HUES48 (cell line): ENCODE measurements around the gene GPSM3.
"Not testable (repeated sequence)": the region's sequence is repeated elsewhere in the genome, so short reads cannot be mapped to it uniquely, and the experiment has no call there.

Source experiments
- H3K27ac ChIP-seq: one replicate; pipeline ENCODE4 v1.7.0; 2013; ENCODE audit warnings: low read depth, low read length, inconsistent platforms
- H3K27me3 ChIP-seq: 2 replicates; pipeline ENCODE4 v1.6.1; 2013; ENCODE audit warnings: mild to moderate bottlenecking, low read length; ENCODE audit not compliant: control insufficient read depth, insufficient read depth
- H3K36me3 ChIP-seq: 2 replicates; pipeline ENCODE4 v1.6.1; 2013; ENCODE audit warnings: low read length; ENCODE audit not compliant: control insufficient read depth, insufficient read depth
- H3K4me1 ChIP-seq: 2 replicates; pipeline ENCODE4 v1.6.1; 2013; ENCODE audit warnings: mild to moderate bottlenecking, low read length; ENCODE audit not compliant: control insufficient read depth, insufficient read depth
- H3K4me3 ChIP-seq: 2 replicates; pipeline ENCODE4 v1.5.1; 2013; ENCODE audit warnings: mild to moderate bottlenecking, low read depth, low read length
- H3K9ac ChIP-seq: 2 replicates; pipeline ENCODE4 v1.6.1; 2013; ENCODE audit warnings: mild to moderate bottlenecking, low read depth, low read length, moderate library complexity
- H3K9me3 ChIP-seq: 2 replicates; pipeline ENCODE4 v1.6.1; 2013; ENCODE audit warnings: low read length; ENCODE audit not compliant: control insufficient read depth, insufficient read depth

The GPSM3 gene

GRCh38 chr6:32202186-32202585 is 9.7 kb upstream of the GPSM3 start:
- no peaks in the 10 kb centered on the region for H3K9me3 ChIP-seq
- H3K27ac ChIP-seq: no peak overlapping the region
- no peaks in the 10 kb centered on the region for H3K36me3 ChIP-seq
- H3K4me1 ChIP-seq: 0 out of 2 replicates have a peak, but pooled peaks cover 3% of the 10 kb centered on the region
- no peak overlapping the region for H3K4me3 ChIP-seq
- H3K9ac ChIP-seq: no peak overlapping the region
- no peaks in the 10 kb centered on the region for H3K27me3 ChIP-seq

- no peak overlapping the region for H3K9ac ChIP-seq
- no peaks in the 10 kb centered on the region for H3K27me3 ChIP-seq
- no peaks in the 10 kb centered on the region for H3K36me3 ChIP-seq
- H3K27ac ChIP-seq: no peak overlapping the region
- no peak overlapping the region for H3K4me3 ChIP-seq
- peaks cover 8% of the 10 kb centered on the region; the same call in 1 of the 2 replicates for H3K4me1 ChIP-seq
- H3K9me3 ChIP-seq: no peaks in the 10 kb centered on the region
Observed at GRCh38 chr6:32200711-32201475, 8.4 kb upstream of the GPSM3 start.

DNA sequence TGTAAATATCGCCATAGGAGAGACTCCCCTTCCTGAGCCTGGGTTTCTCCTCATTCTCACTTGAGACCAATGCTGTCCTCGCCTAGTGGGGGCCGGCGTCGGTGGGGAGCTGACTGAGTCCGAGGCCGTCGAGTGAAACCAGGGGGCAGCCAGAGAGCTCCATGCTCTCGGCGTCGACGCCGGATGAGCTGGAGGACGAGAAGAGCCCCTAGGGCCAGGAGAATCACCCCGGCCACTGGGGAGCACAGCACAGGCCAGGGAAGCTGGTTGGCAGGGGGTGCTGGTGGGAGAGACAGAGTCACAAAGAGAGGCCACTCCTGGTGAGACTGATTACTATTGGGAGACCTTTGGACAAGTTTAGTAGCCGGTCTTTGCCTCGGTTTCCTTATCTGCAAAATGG is 6.4 kb upstream of the GPSM3 start:
- Histone ChIP-seq H3K9ac (no peak overlapping the region), H3K27me3 (no peaks in the 10 kb centered on the region), H3K27ac (no peak overlapping the region), H3K4me3 (no peak overlapping the region), H3K4me1 (peaks cover 19% of the 10 kb centered on the region), H3K36me3 (no peaks in the 10 kb centered on the region), H3K9me3 (no peaks in the 10 kb centered on the region)

GRCh38 chr6:32198345-32198696 is 5.9 kb upstream of the GPSM3 start:
- Histone ChIP-seq H3K4me3 (no peak overlapping the region), H3K27me3 (no peaks in the 10 kb centered on the region), H3K27ac (no peak overlapping the region), H3K4me1 (peaks cover 19% of the 10 kb centered on the region), H3K36me3 (no peaks in the 10 kb centered on the region), H3K9me3 (no peaks in the 10 kb centered on the region), H3K9ac (no peak overlapping the region)

DNA sequence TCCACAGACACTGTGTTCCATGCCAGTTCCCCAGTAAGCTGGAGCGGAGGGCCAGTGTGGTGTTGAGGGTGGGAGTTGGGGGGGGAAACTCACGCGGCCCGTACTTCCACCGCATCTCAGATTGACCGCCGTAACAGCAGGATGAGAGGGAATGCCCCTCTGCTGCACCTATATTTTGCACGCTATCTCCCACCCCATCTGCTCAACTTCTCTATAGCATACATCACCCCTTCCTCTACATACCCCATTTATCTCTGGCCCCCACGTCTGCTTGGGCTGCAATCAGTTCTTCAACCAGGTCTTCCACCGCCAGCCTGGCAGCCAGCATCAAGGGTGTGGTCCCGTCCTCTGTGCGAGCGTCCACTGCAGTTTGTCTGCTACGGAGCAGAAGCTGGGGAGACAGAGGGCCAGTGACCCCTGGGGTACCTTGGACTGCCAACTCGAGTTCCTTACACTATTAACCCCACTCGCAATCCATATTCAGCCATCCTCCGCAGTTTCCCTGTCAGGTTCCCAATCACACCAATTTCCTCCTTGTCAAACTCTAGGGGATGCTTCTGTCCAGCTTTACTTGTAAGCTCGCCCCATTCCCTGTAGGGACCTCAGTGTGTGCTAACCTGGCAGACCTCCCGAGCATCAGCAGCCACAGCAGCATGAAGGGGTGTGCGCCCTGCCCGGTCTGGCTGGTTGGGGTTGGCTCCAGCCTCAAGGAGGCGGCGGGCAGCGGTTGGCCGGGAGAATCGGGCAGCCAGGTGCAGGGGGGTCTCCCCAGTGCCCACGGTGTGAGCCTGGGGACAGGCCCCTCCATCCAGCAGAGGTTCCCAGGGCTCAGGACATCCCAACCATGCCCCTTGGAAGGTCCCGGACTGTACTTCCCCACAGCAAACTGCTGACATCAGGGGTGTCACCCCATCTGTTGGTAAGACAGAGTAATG is 4.5 kb upstream of the GPSM3 start:
- Histone ChIP-seq H3K9me3 (no peaks in the 10 kb centered on the region), H3K9ac (peak overlapping the region; percentile 93), H3K4me1 (peaks cover 28% of the 10 kb centered on the region), H3K27ac (peak overlapping the region; percentile 100), H3K36me3 (no peaks in the 10 kb centered on the region), H3K4me3 (peak overlapping the region; percentile 82), H3K27me3 (no peaks in the 10 kb centered on the region)

DNA sequence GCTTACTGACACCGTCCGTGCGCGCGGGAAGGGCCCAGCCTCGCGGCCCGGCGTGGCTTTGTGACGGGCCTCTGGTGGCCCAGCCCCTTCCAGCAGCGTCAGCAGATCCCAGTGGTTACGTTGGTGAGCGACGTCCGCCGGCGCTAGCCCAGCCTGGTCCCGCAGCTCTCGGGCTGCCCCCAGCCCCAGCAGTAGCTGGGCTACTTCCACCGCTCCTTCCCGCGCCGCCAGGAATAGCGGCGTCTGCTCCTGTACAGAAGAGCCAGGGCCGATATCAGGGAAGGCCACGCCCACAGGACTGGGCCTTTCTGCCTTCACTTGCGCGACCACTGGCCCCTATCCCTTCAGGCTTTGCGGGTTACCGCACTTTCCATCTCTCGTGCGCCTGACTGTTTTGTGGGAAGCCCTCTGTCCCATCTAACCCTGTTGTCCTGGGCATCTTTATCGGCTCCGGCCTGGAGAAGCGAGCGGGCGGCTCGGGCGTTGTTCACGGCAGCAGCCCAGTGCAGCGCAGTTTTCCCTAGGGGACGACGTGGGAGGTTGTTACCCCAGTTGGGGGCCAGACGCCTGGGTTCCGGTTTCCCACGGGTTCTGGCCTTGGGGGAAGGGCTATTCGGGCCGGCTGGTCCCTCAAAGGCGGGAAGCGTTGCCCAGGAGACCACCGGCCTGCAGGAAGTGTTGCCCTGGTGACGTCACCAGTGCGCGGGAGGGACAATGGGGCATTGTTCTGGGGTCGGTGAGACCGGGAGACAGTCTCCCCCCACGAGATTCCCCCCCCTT is 3.6 kb upstream of the GPSM3 start:
- Histone ChIP-seq H3K9me3 (no peaks in the 10 kb centered on the region), H3K4me3 (peak overlapping the region; percentile 82), H3K36me3 (no peaks in the 10 kb centered on the region), H3K9ac (peak overlapping the region; percentile 93), H3K4me1 (peaks cover 28% of the 10 kb centered on the region), H3K27me3 (no peaks in the 10 kb centered on the region), H3K27ac (peak overlapping the region; percentile 100)

DNA sequence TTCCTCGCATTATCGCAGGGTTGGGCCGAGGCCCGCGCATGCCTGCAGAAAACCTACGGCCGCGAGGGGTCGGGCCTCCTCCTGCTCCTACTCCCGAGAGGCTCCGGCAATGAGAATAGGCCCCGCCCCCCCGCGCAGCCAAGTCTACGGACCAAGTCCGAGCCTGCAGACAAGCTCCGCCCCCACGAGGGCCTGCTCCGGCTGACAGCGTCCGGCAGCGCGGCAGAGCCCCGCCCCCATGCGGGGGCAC is 3.1 kb upstream of the GPSM3 start:
- peaks cover 33% of the 10 kb centered on the region for H3K4me1 ChIP-seq
- peak overlapping the region; percentile 93; the same call in 1 of the 2 replicates for H3K9ac ChIP-seq
- no peaks in the 10 kb centered on the region for H3K27me3 ChIP-seq
- peak overlapping the region; percentile 82; the same call in 1 of the 2 replicates for H3K4me3 ChIP-seq
- H3K9me3 ChIP-seq: no peaks in the 10 kb centered on the region
- no peaks in the 10 kb centered on the region for H3K36me3 ChIP-seq
- H3K27ac ChIP-seq: peak overlapping the region; percentile 100

DNA sequence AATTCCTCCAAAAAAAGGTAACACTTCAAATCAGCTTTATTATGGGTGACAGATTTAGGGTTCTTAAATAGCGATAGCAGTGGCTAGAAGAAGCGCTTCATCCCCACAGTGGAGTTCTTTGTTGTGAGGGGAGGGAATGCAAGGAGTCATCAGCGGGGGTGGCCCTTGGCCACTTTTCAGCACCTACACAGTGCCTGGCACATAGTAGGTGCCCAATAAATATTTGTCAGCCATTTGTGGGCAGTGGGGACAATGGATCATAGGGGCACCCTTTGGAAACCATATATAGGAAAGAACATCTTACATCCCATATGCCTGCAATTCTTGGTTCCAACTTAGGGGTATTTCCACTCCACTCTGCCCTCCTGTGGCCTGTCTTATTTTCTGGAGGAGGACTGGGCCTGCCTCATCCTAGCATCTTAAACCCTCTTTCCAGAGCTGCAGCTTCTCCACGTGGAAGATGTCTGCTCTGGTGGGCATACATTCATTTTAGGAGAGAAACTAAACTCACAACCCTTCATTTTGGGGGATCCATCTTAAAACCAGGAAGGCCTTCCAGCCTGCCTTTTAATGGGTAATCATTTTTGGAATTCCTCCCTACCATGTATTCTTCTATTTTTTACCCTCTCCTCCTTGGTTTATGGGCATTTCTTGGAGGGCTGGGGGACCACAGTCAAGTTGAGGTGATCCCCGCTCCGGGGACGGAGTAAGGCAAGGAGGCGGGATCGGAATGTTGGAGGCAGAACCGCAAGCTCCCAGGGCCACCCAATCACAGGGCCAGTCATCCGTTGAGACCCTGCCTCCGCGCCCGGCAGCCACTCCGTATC is 2.6 kb upstream of the GPSM3 start:
- Histone ChIP-seq H3K9me3 (no peaks in the 10 kb centered on the region), H3K27ac (peak overlapping the region; percentile 100), H3K4me3 (peak overlapping the region; percentile 80), H3K27me3 (no peaks in the 10 kb centered on the region), H3K4me1 (peaks cover 35% of the 10 kb centered on the region), H3K9ac (peak overlapping the region; percentile 71), H3K36me3 (no peaks in the 10 kb centered on the region)

GRCh38 chr6:32194388-32194787 is 1.9 kb upstream of the GPSM3 start:
- Histone ChIP-seq H3K27me3 (no peaks in the 10 kb centered on the region), H3K9ac (no peak overlapping the region)

DNA sequence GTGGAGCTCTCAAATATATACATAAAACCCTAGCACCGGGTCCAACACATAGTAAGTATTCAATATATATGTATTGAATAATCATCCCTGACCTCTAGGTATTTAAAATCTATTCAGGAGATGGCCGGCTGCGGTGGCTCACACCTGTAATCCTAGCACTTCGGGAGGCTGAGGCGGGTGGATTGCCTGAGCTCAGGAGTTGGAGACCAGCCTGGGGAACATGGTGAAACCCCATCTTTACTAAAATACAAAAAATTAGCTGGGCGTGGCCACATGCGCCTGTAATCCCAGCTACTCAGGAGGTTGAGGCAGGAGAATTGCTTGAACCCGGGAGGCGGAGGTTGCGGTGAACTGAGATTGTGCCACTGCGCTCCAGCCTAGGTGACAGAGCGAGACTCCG is 653 bp upstream of the GPSM3 start:
- not testable (repeated sequence) for H3K36me3 ChIP-seq, H3K9me3 ChIP-seq, H3K27me3 ChIP-seq, H3K9ac ChIP-seq, H3K27ac ChIP-seq
- Histone ChIP-seq H3K4me1 (peaks cover 41% of the 10 kb centered on the region), H3K4me3 (peak overlapping the region; percentile 10; the same call in 1 of the 2 replicates)

More at GRCh38 chr6:32194388-32194787, 1.9 kb upstream of the GPSM3 start:
- Histone ChIP-seq H3K36me3 (no peaks in the 10 kb centered on the region), H3K27ac (peak overlapping the region; percentile 100), H3K9me3 (no peaks in the 10 kb centered on the region), H3K4me1 (peaks cover 35% of the 10 kb centered on the region), H3K4me3 (no peak overlapping the region)
